HEK293 (cell line): ENCODE measurements around the gene PTPRA.

ENCODE experiments used
- TCF7L2 ChIP-seq: IDR thresholded peaks from 2 replicates; pipeline ENCODE4 v1.6.1; 2011; ENCODE audit warnings: low read depth, mild to moderate bottlenecking, inconsistent platforms, low read length, moderate library complexity, borderline replicate concordance
- YY2 ChIP-seq: fragments of 450-650 bp; formaldehyde crosslinking; IDR thresholded peaks from 2 replicates; pipeline ENCODE4 v1.5.1; 2016; ENCODE audit warnings: missing biosample characterization, missing genetic modification characterization
- ZNF121 ChIP-seq: fragments of 450-650 bp; formaldehyde crosslinking; IDR thresholded peaks from 2 replicates; pipeline ENCODE4 v1.5.1; 2016; ENCODE audit warnings: missing biosample characterization, missing genetic modification characterization
- ZNF184 ChIP-seq: fragments of 450-650 bp; IDR thresholded peaks from 2 replicates; pipeline ENCODE4 v1.5.1; 2018; ENCODE audit warnings: missing biosample characterization, mild to moderate bottlenecking, missing genetic modification characterization
- ZNF302 ChIP-seq: fragments of 450-650 bp; formaldehyde crosslinking; IDR thresholded peaks from 2 replicates; pipeline ENCODE4 v1.5.1; 2016; ENCODE audit warnings: missing biosample characterization, missing genetic modification characterization, low read depth
- TF ChIP-seq, protein P1 (sequence below): fragments of 450-650 bp; formaldehyde crosslinking; IDR thresholded peaks from 2 replicates; pipeline ENCODE4 v1.5.1; 2016; ENCODE audit warnings: missing biosample characterization, missing genetic modification characterization
- TF ChIP-seq, protein P2 (sequence below): fragments of 450-650 bp; formaldehyde crosslinking; IDR thresholded peaks from 2 replicates; pipeline ENCODE4 v1.5.1; 2016; ENCODE audit warnings: missing biosample characterization, missing genetic modification characterization

DNA sequence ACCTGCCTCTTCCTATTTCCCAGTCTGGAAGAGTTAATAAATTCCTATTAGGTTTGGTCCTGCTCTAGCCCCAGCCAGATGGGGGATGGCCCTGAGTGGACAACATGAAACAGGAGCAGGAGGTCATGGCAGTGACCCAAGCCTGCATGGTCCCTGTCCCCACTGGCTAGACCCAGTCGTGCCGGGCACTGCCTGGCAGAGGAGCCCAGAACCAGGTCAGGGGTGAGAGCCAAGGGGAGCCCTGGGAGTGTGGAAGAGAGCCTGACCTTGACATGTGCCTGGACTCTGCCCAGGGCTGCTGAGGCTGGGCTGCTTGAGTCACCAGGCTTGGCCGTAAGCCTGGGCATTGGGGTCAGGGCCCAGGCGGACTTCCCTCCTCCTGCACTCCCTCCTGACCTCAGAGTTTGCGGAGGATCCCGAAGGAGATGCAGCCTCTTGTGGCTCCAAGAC, 207.7 kb downstream of the PTPRA start:
- TF ChIP-seq, protein P1, sequence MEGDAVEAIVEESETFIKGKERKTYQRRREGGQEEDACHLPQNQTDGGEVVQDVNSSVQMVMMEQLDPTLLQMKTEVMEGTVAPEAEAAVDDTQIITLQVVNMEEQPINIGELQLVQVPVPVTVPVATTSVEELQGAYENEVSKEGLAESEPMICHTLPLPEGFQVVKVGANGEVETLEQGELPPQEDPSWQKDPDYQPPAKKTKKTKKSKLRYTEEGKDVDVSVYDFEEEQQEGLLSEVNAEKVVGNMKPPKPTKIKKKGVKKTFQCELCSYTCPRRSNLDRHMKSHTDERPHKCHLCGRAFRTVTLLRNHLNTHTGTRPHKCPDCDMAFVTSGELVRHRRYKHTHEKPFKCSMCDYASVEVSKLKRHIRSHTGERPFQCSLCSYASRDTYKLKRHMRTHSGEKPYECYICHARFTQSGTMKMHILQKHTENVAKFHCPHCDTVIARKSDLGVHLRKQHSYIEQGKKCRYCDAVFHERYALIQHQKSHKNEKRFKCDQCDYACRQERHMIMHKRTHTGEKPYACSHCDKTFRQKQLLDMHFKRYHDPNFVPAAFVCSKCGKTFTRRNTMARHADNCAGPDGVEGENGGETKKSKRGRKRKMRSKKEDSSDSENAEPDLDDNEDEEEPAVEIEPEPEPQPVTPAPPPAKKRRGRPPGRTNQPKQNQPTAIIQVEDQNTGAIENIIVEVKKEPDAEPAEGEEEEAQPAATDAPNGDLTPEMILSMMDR (tag by site-specific recombination) = no peak
- no peak for TF ChIP-seq ZNF302 (tag by site-specific recombination)
- no peak for TF ChIP-seq TCF7L2
- TF ChIP-seq, protein P2, sequence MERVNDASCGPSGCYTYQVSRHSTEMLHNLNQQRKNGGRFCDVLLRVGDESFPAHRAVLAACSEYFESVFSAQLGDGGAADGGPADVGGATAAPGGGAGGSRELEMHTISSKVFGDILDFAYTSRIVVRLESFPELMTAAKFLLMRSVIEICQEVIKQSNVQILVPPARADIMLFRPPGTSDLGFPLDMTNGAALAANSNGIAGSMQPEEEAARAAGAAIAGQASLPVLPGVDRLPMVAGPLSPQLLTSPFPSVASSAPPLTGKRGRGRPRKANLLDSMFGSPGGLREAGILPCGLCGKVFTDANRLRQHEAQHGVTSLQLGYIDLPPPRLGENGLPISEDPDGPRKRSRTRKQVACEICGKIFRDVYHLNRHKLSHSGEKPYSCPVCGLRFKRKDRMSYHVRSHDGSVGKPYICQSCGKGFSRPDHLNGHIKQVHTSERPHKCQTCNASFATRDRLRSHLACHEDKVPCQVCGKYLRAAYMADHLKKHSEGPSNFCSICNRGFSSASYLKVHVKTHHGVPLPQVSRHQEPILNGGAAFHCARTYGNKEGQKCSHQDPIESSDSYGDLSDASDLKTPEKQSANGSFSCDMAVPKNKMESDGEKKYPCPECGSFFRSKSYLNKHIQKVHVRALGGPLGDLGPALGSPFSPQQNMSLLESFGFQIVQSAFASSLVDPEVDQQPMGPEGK (tag by site-specific recombination) = no peak
- no peak for TF ChIP-seq ZNF121
- no peak for TF ChIP-seq YY2 (tag by site-specific recombination)
- TF ChIP-seq ZNF184 = no peak
